Liver (tissue), 9 donors: ENCODE data around the gene CDKL5. TPM values are rescaled to one million over a fixed set of nuclear protein-coding genes. Genes with fewer than 3 reads are reported as not detected.
A peak's percentile ranks its signal among the peaks of the same experiment; 100 is the strongest.

ENCODE experiments used
- DNase-seq: peaks from one replicate; pipeline ENCODE4 v3.0.0-alpha.2; 2017; ENCODE audit warnings: low spot score
- H3K27ac ChIP-seq, 2 donors: one replicate each; pipeline ENCODE4 v1.7.0; 2013; ENCODE audit warnings: inconsistent platforms in 2 of 2, low read length in 2 of 2, control low read depth in 1 of 2, low read depth in 1 of 2, mild to moderate bottlenecking in 1 of 2
- H3K27me3 ChIP-seq, 4 donors: one replicate each; pipeline versions ENCODE4 v1.6.1 to v1.7.0; 2013; ENCODE audit warnings: low read length in 3 of 4, inconsistent platforms in 1 of 4, mild to moderate bottlenecking in 1 of 4, moderate library complexity in 1 of 4; ENCODE audit not compliant: control insufficient read depth in 4 of 4, insufficient read depth in 4 of 4
- H3K36me3 ChIP-seq, 4 donors: one replicate each; pipeline versions ENCODE4 v1.6.1 to v1.7.0; 2013; ENCODE audit warnings: low read length in 3 of 4, mild to moderate bottlenecking in 3 of 4, low read depth in 1 of 4, moderate library complexity in 1 of 4; ENCODE audit not compliant: control insufficient read depth in 4 of 4, insufficient read depth in 3 of 4
- H3K4me1 ChIP-seq, 4 donors: one replicate each; pipeline versions ENCODE4 v1.6.1 to v1.7.0; 2013; ENCODE audit warnings: low read length in 3 of 4, mild to moderate bottlenecking in 3 of 4, moderate library complexity in 1 of 4; ENCODE audit not compliant: control insufficient read depth in 4 of 4, insufficient read depth in 4 of 4
- H3K4me3 ChIP-seq, 3 donors: one replicate each; pipeline versions ENCODE4 v1.6.1 to v1.7.0; 2013; ENCODE audit warnings: low read length in 3 of 3, control low read depth in 1 of 3, low read depth in 1 of 3, mild to moderate bottlenecking in 1 of 3
- H3K9ac ChIP-seq, 2 donors: one replicate each; pipeline ENCODE4 v1.7.0; 2013; ENCODE audit warnings: low read length in 2 of 2, mild to moderate bottlenecking in 2 of 2, moderate library complexity in 2 of 2, control low read depth in 1 of 2, low read depth in 1 of 2
- H3K9me3 ChIP-seq, 4 donors: one replicate each; pipeline versions ENCODE4 v1.6.1 to v1.7.0; 2013; ENCODE audit warnings: low read length in 3 of 4; ENCODE audit not compliant: control insufficient read depth in 4 of 4
- ATF3 ChIP-seq: IDR thresholded peaks from 2 replicates; pipeline ENCODE4 v1.6.1; 2016; ENCODE audit warnings: antibody characterized with exemption
- CTCF ChIP-seq: fragments of 150-350 bp; IDR thresholded peaks from 2 replicates; pipeline ENCODE4 v1.5.1; 2017; ENCODE audit warnings: improper control_type of control experiment, low read depth, low read length; ENCODE audit not compliant: missing input control
- EGR1 ChIP-seq, 2 donors: IDR thresholded peaks; 2 replicates each; pipeline ENCODE4 v1.6.1; 2016 to 2018; ENCODE audit warnings: antibody characterized with exemption in 2 of 2, low read depth in 2 of 2
- FOXA1 ChIP-seq: IDR thresholded peaks from 2 replicates; pipeline ENCODE4 v1.6.1; 2016; ENCODE audit warnings: antibody characterized with exemption
- FOXA2 ChIP-seq: IDR thresholded peaks from 2 replicates; pipeline ENCODE4 v1.6.1; 2016; ENCODE audit warnings: antibody characterized with exemption
- HNF4A ChIP-seq, 2 donors: conservative IDR thresholded peaks; 2 replicates each; pipeline ENCODE4 v1.6.1; 2016; ENCODE audit warnings: antibody characterized with exemption in 2 of 2, mild to moderate bottlenecking in 2 of 2
- HNF4G ChIP-seq: IDR thresholded peaks from 2 replicates; pipeline ENCODE4 v1.6.1; 2016; ENCODE audit warnings: antibody characterized with exemption
- JUND ChIP-seq, 2 donors: IDR thresholded peaks; 2 replicates each; pipeline ENCODE4 v1.6.1; 2016; ENCODE audit warnings: antibody characterized with exemption in 2 of 2
- NR2F2 ChIP-seq: IDR thresholded peaks from 2 replicates; pipeline ENCODE4 v1.6.1; 2016; ENCODE audit warnings: antibody characterized with exemption
- RAD21 ChIP-seq, 2 donors: IDR thresholded peaks; 2 replicates each; pipeline ENCODE4 v1.6.1; 2016; ENCODE audit warnings: antibody characterized with exemption in 2 of 2, mild to moderate bottlenecking in 2 of 2
- RXRA ChIP-seq, 2 donors: IDR thresholded peaks; 2 replicates each; pipeline ENCODE4 v1.6.1; 2017 to 2018; ENCODE audit warnings: antibody characterized with exemption in 2 of 2, mild to moderate bottlenecking in 1 of 2
- SP1 ChIP-seq: IDR thresholded peaks from 2 replicates; pipeline ENCODE4 v1.6.1; 2018; ENCODE audit warnings: antibody characterized with exemption, mild to moderate bottlenecking
- TAF1 ChIP-seq: conservative IDR thresholded peaks from 2 replicates; pipeline ENCODE4 v1.6.1; 2016; ENCODE audit warnings: antibody characterized with exemption, mild to moderate bottlenecking
- YY1 ChIP-seq: IDR thresholded peaks from 2 replicates; pipeline ENCODE4 v1.6.1; 2016; ENCODE audit warnings: antibody characterized with exemption, mild to moderate bottlenecking
- WGBS: extraction: QIAGEN DNeasy Blood & Tissue Kit; methylation state at CpG from one replicate; pipeline ENCODE4 v1.1.7; 2013; 5-methylcytosine and 5-hydroxymethylcytosine counted together
- polyA plus RNA-seq, 2 donors: library from polyadenylated mRNA; stranded (reverse) in 1 of 2; unstranded in 1 of 2; fragments of 200-250 nt in 1 of 2; fragments of >200 nt in 1 of 2; fragmentation: Nextera tagmentation in 1 of 2; extraction: Ambion mirVana in 1 of 2; gene quantifications; one replicate each; pipeline versions ENCODE4 v1.2.1 to v1.2.3, GENCODE V29; 2013 to 2015
- total RNA-seq, 2 donors: library from RNA; depleted of rRNA; stranded (reverse); fragments of >200 nt; gene quantifications; one replicate each; pipeline ENCODE4 v1.2.3, GENCODE V29; 2014
- TF ChIP-seq, protein P1 (sequence below): IDR thresholded peaks from 2 replicates; pipeline ENCODE4 v1.6.1; 2016; ENCODE audit warnings: antibody characterized with exemption
- TF ChIP-seq, protein P2 (sequence below): IDR thresholded peaks from 2 replicates; pipeline ENCODE4 v1.6.1; 2016; ENCODE audit warnings: antibody characterized with exemption, mild to moderate bottlenecking
- donor health status: healthy.
- donor health status: healthy.
- donor health status: healthy.
- donor health status: healthy.
- donor health status: healthy.

The CDKL5 gene
- total and polyA plus RNA-seq, 4 donors = 0.59 to 3.3 (median 2.0) TPM

- Histone ChIP-seq H3K4me1 (no peaks in the 10 kb centered on the region), H3K27me3 (no peaks in the 10 kb centered on the region), H3K4me3 (no peak overlapping the region), H3K9ac (no peak overlapping the region), H3K36me3 (no peaks in the 10 kb centered on the region), H3K27ac (no peak overlapping the region), H3K9me3 (no peaks in the 10 kb centered on the region)
- no peak for TF ChIP-seq FOXA1
- TF ChIP-seq RXRA (IDR thresholded peaks at IDR 0.05) = no peak
- no peak for TF ChIP-seq NR2F2
- TF ChIP-seq TAF1 = no peak
- no peak for TF ChIP-seq HNF4A (conservative IDR thresholded peaks at IDR 0.05)
- TF ChIP-seq, protein P1, sequence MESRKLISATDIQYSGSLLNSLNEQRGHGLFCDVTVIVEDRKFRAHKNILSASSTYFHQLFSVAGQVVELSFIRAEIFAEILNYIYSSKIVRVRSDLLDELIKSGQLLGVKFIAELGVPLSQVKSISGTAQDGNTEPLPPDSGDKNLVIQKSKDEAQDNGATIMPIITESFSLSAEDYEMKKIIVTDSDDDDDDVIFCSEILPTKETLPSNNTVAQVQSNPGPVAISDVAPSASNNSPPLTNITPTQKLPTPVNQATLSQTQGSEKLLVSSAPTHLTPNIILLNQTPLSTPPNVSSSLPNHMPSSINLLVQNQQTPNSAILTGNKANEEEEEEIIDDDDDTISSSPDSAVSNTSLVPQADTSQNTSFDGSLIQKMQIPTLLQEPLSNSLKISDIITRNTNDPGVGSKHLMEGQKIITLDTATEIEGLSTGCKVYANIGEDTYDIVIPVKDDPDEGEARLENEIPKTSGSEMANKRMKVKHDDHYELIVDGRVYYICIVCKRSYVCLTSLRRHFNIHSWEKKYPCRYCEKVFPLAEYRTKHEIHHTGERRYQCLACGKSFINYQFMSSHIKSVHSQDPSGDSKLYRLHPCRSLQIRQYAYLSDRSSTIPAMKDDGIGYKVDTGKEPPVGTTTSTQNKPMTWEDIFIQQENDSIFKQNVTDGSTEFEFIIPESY = no peak
- no peak for TF ChIP-seq RAD21 (IDR thresholded peaks at IDR 0.05)
- no peak for TF ChIP-seq SP1
- TF ChIP-seq, protein P2, sequence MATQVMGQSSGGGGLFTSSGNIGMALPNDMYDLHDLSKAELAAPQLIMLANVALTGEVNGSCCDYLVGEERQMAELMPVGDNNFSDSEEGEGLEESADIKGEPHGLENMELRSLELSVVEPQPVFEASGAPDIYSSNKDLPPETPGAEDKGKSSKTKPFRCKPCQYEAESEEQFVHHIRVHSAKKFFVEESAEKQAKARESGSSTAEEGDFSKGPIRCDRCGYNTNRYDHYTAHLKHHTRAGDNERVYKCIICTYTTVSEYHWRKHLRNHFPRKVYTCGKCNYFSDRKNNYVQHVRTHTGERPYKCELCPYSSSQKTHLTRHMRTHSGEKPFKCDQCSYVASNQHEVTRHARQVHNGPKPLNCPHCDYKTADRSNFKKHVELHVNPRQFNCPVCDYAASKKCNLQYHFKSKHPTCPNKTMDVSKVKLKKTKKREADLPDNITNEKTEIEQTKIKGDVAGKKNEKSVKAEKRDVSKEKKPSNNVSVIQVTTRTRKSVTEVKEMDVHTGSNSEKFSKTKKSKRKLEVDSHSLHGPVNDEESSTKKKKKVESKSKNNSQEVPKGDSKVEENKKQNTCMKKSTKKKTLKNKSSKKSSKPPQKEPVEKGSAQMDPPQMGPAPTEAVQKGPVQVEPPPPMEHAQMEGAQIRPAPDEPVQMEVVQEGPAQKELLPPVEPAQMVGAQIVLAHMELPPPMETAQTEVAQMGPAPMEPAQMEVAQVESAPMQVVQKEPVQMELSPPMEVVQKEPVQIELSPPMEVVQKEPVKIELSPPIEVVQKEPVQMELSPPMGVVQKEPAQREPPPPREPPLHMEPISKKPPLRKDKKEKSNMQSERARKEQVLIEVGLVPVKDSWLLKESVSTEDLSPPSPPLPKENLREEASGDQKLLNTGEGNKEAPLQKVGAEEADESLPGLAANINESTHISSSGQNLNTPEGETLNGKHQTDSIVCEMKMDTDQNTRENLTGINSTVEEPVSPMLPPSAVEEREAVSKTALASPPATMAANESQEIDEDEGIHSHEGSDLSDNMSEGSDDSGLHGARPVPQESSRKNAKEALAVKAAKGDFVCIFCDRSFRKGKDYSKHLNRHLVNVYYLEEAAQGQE = no peak
- DNase-seq = no peak
- WGBS = 94% methylated on average over 6 of the region's 6 CpGs
These were observed 117.5 kb downstream of the CDKL5 start for GRCh38 chrX:18542905-18543304.

- H3K27ac ChIP-seq = no peak overlapping the region
- no peak for DNase-seq
- no peak for TF ChIP-seq FOXA2
- no peak for TF ChIP-seq RXRA (IDR thresholded peaks at IDR 0.05)
- TF ChIP-seq HNF4G = no peak
- H3K9ac ChIP-seq = no peak overlapping the region
- H3K4me1 ChIP-seq = no peaks in the 10 kb centered on the region
- no peaks in the 10 kb centered on the region for H3K36me3 ChIP-seq
- 97% methylated on average over 1 of the region's 1 CpG for WGBS
- no peak overlapping the region for H3K4me3 ChIP-seq
- H3K27me3 ChIP-seq = no peaks in the 10 kb centered on the region
- H3K9me3 ChIP-seq = no peaks in the 10 kb centered on the region
These were observed 118.3 kb downstream of the CDKL5 start for GRCh38 chrX:18543738-18544137.

GRCh38 chrX:18545771-18546170 lies 120.4 kb downstream of the CDKL5 start:
- DNase-seq = no peak
- Histone ChIP-seq H3K9ac (no peak overlapping the region), H3K27me3 (no peaks in the 10 kb centered on the region), H3K27ac (no peak overlapping the region), H3K9me3 (no peaks in the 10 kb centered on the region), H3K4me3 (no peak overlapping the region), H3K36me3 (no peaks in the 10 kb centered on the region), H3K4me1 (no peaks in the 10 kb centered on the region)
- WGBS = 46% methylated on average over 2 of the region's 2 CpGs
- TF ChIP-seq FOXA2 (no peak), CTCF (no peak), EGR1 (IDR thresholded peaks at IDR 0.05; ENCODE audit: low read depth in 2 of 2) (no peak), TAF1 (no peak), ATF3 (no peak), JUND (IDR thresholded peaks at IDR 0.05) (peak in 1 of 2 donors; percentile 34), RXRA (IDR thresholded peaks at IDR 0.05) (peak; percentile 51 to 73), YY1 (peak; percentile 19)
- TF ChIP-seq, protein P1 = peak; percentile 31
